Heart right ventricle (tissue), 16 donors: ENCODE results near the gene CNEP1R1. TPM values are rescaled to one million over a fixed set of nuclear protein-coding genes. Genes with fewer than 3 reads are reported as not detected.

Experiments used
- ATAC-seq, 8 donors: fragments of 200-7000 bp; cut with Tn5 transposase; one replicate each; pipeline ENCODE4 v1.9.1; 2020; ENCODE audit warnings: mild to moderate bottlenecking in 8 of 8, moderate library complexity in 8 of 8, moderate number of reproducible peaks in 1 of 8
- DNase-seq, 2 donors: peaks; one replicate each; pipeline ENCODE4 v3.0.0-alpha.2; 2020
- H3K27ac ChIP-seq, 10 donors: fragments of 200-600 bp; sonication (generic) in 2 of 10; one replicate each; pipeline versions ENCODE4 v1.5.0 to v1.8.0; 2020 to 2022; ENCODE audit warnings: mild to moderate bottlenecking in 3 of 10
- H3K27me3 ChIP-seq, 7 donors: fragments of 200-600 bp; one replicate each; pipeline ENCODE4 v1.8.0; 2021 to 2022; ENCODE audit warnings: mild to moderate bottlenecking in 2 of 7
- H3K36me3 ChIP-seq, 9 donors: fragments of 200-600 bp; sonication (generic) in 1 of 9; one replicate each; pipeline versions ENCODE4 v1.5.0 to v1.8.0; 2020 to 2022; ENCODE audit warnings: mild to moderate bottlenecking in 2 of 9
- H3K4me1 ChIP-seq, 9 donors: fragments of 200-600 bp; sonication (generic) in 1 of 9; one replicate each; pipeline versions ENCODE4 v1.5.0 to v1.8.0; 2020 to 2022; ENCODE audit warnings: mild to moderate bottlenecking in 4 of 9
- H3K4me3 ChIP-seq, 10 donors: fragments of 200-600 bp; sonication (generic) in 2 of 10; one replicate each; pipeline versions ENCODE4 v1.5.0 to v1.8.0; 2020 to 2022; ENCODE audit warnings: mild to moderate bottlenecking in 7 of 10, moderate library complexity in 2 of 10
- H3K9me3 ChIP-seq, 11 donors: fragments of 200-600 bp in 10 of 11; sonication (generic) in 2 of 11; one replicate each; pipeline versions ENCODE4 v1.5.0 to v1.8.0; 2013 to 2022; ENCODE audit warnings: mild to moderate bottlenecking in 2 of 11, control low read depth in 1 of 11, moderate library complexity in 1 of 11
- CTCF ChIP-seq, 9 donors: fragments of 200-600 bp; sonication (generic) in 2 of 9; IDR thresholded peaks; one replicate each; pipeline versions ENCODE4 v1.5.0 to v1.8.0; 2021 to 2022; ENCODE audit warnings: antibody characterized with exemption in 9 of 9, mild to moderate bottlenecking in 5 of 9, moderate library complexity in 1 of 9
- WGBS, 2 donors: extraction: QIAGEN DNeasy Blood & Tissue Kit; methylation state at CpG; one replicate each; pipeline ENCODE4 v1.1.7; 2013; ENCODE audit warnings: inconsistent platforms in 1 of 2; 5-methylcytosine and 5-hydroxymethylcytosine counted together
- intact Hi-C, 10 donors: fragments of 100-400 bp; cut with DNase I; formaldehyde crosslinking; loops; one replicate each; pipeline versions ENCODE4 v1.11.1 to v1.14.2; 2022
- polyA plus RNA-seq, 2 donors: library from polyadenylated mRNA; stranded (reverse); fragments of 200-250 nt; gene quantifications; one replicate each; pipeline ENCODE4 v1.2.3, GENCODE V29; 2013
- total RNA-seq, 10 donors: library from RNA; stranded (reverse); fragmentation: NEBNext Ultra II Directional in 3 of 10; extraction: Animal tissue kit (Norgen Biotek cat#: 25700) in 3 of 10; gene quantifications; one replicate each; pipeline versions ENCODE4 v1.2.1 to v1.2.4, GENCODE V29; 2021 to 2023
- donor health status: Arrhythmogenic right ventricular cardiomyopathy.
- donor health status: ischemic (EF 13 %, LVEDD 7.1; RV severe dilation, severe dysfunction).
- donor health status: healthy with polysubstance abuse.
- donor health status: DM: no; HTN: yes; CAD: no.
- donor health status: DM: no; HTN: no; CAD: no.
- donor health status: ischemic (EF 25% LVEDD 6.9; RV normal size, moderate dysfunction).
- donor health status: ischemic (EF 25% LVEDD 5.7; RV mildly dilated, moderate dysfunction).
- donor health status: healthy.
- donor health status: DM: yes; HTN: yes; CAD: no.
- donor health status: Ischemic cardiomyopathy.
- donor health status: ischemic (EF 35%, LVEDD 5.7; RV mildly dilated, moderate dysfunction).
- donor health status: nonischemic (EF 11% LVEDD 7.7; RV severe dilation, severe dysfunction).
- donor health status: DM: yes; HTN: yes; CAD: no.
- donor health status: PGD.
- donor health status: ischemic (EF 29% LVEDD 5.4; RV normal size, mild dysfunction).
- donor health status: nonischemic (EF 23%, LVEDD 6.1; RV moderate dilation, normal function).

CNEP1R1 gene
- total and polyA plus RNA-seq, 12 donors: 9.7 to 22.4 (median 17.6) TPM

GRCh38 chr16:49998991-49999390 lies 26.0 kb upstream of the CNEP1R1 start:
- intact Hi-C loops: no loop called here
- H3K27ac ChIP-seq: no peak overlapping the region
- ATAC-seq (no peak), DNase-seq (no peak)
- no peak for TF ChIP-seq CTCF (IDR thresholded peaks at IDR 0.05)
- H3K9me3 ChIP-seq: peaks cover 0 to 8% (median 0%) of the 10 kb centered on the region in 11 donors
- WGBS, 2 donors: 91 to 95% methylated on average over 5 of the region's 5 CpGs
- peaks cover 0 to 4% (median 0%) of the 10 kb centered on the region in 7 donors for H3K27me3 ChIP-seq
- no peaks in the 10 kb centered on the region for H3K36me3 ChIP-seq
- H3K4me3 ChIP-seq: no peak overlapping the region
- H3K4me1 ChIP-seq: no peaks in the 10 kb centered on the region

- ATAC-seq (no peak), DNase-seq (no peak)
- intact Hi-C loops: no loop called here
- H3K36me3 ChIP-seq: no peaks in the 10 kb centered on the region
- no peak for TF ChIP-seq CTCF (IDR thresholded peaks at IDR 0.05)
- H3K27me3 ChIP-seq: peaks cover 0 to 5% (median 0%) of the 10 kb centered on the region in 7 donors
- H3K9me3 ChIP-seq: peaks cover 0 to 8% (median 0%) of the 10 kb centered on the region in 11 donors
- H3K27ac ChIP-seq: no peak overlapping the region
- H3K4me1 ChIP-seq: no peaks in the 10 kb centered on the region
- no peak overlapping the region for H3K4me3 ChIP-seq
- 76 to 84% methylated on average over 3 of the region's 3 CpGs for WGBS, 2 donors
Measured at GRCh38 chr16:50001144-50001543, 23.9 kb upstream of the CNEP1R1 start.

GRCh38 chr16:50002190-50002589 lies 22.8 kb upstream of the CNEP1R1 start:
- Histone ChIP-seq H3K9me3 (peaks cover 0 to 8% (median 0%) of the 10 kb centered on the region in 11 donors), H3K36me3 (no peaks in the 10 kb centered on the region), H3K27me3 (peaks cover 0 to 5% (median 0%) of the 10 kb centered on the region in 7 donors), H3K27ac (no peak overlapping the region), H3K4me1 (no peaks in the 10 kb centered on the region), H3K4me3 (no peak overlapping the region)
- ATAC-seq (no peak), DNase-seq (no peak)
- no peak for TF ChIP-seq CTCF (IDR thresholded peaks at IDR 0.05)
- 82 to 93% methylated on average over 1 of the region's 1 CpG for WGBS, 2 donors
- intact Hi-C loops: no loop called here

GRCh38 chr16:50004239-50004638 lies 20.8 kb upstream of the CNEP1R1 start:
- Histone ChIP-seq H3K9me3 (peaks cover 0 to 13% (median 0%) of the 10 kb centered on the region in 11 donors), H3K27me3 (peaks cover 0 to 5% (median 0%) of the 10 kb centered on the region in 7 donors), H3K4me1 (no peaks in the 10 kb centered on the region), H3K36me3 (no peaks in the 10 kb centered on the region), H3K27ac (no peak overlapping the region), H3K4me3 (no peak overlapping the region)
- no peak for TF ChIP-seq CTCF (IDR thresholded peaks at IDR 0.05)
- ATAC-seq (no peak), DNase-seq (no peak)
- intact Hi-C loops: no loop called here
- 80% methylated on average over 4 of the region's 4 CpGs for WGBS, 2 donors
